ENCODE measurements around the gene PLEKHM3.

The PLEKHM3 gene

GRCh38 chr2:207810200-207810788, 215.0 kb downstream of the PLEKHM3 start:
- Histone ChIP-seq H3K4me1 (ENCODE audit: low read length) (peaks cover 44% of the 10 kb centered on the region), H3K4me2 (ENCODE audit: low read length) (peak overlapping the region; percentile 88), H3K36me3 (replicated peaks; ENCODE audit: low read depth, low read length) (no peaks in the 10 kb centered on the region), H3K4me3 (ENCODE audit: low read length) (peak overlapping the region; percentile 72), H3K9me3 (ENCODE audit: insufficient read depth, low read length) (no peaks in the 10 kb centered on the region), H3K79me2 (ENCODE audit: low read length) (no peaks in the 10 kb centered on the region), H2AFZ (ENCODE audit: low read depth, low read length) (peak overlapping the region; percentile 97), H3K27ac (ENCODE audit: low read length) (no peak overlapping the region), H3K27me3 (ENCODE audit: low read depth, low read length) (no peaks in the 10 kb centered on the region), H4K20me1 (ENCODE audit: insufficient read depth, low read length) (no peaks in the 10 kb centered on the region), H3K9ac (ENCODE audit: low read length) (peak overlapping the region; percentile 59; the same call in 1 of the 2 replicates)
- no peak for TF ChIP-seq CTCF (IDR thresholded peaks at IDR 0.05; ENCODE audit: low read depth, low read length)
- TF ChIP-seq EZH2phosphoT487 (IDR thresholded peaks at IDR 0.05; ENCODE audit: low read depth): no peak

- H3K27me3 ChIP-seq (ENCODE audit: low read depth, low read length): no peaks in the 10 kb centered on the region
- H3K4me2 ChIP-seq (ENCODE audit: low read length): no peak overlapping the region
- H3K4me1 ChIP-seq (ENCODE audit: low read length): peaks cover 36% of the 10 kb centered on the region
- H3K27ac ChIP-seq (ENCODE audit: low read length): no peak overlapping the region
- TF ChIP-seq CTCF (IDR thresholded peaks at IDR 0.05; ENCODE audit: low read depth, low read length) (no peak), EZH2phosphoT487 (IDR thresholded peaks at IDR 0.05; ENCODE audit: low read depth) (no peak)
- no peaks in the 10 kb centered on the region for H4K20me1 ChIP-seq (ENCODE audit: insufficient read depth, low read length)
- H3K9me3 ChIP-seq (ENCODE audit: insufficient read depth, low read length): no peaks in the 10 kb centered on the region
- no peaks in the 10 kb centered on the region for H3K79me2 ChIP-seq (ENCODE audit: low read length)
- H3K36me3 ChIP-seq (replicated peaks; ENCODE audit: low read depth, low read length): no peaks in the 10 kb centered on the region
- no peak overlapping the region for H3K4me3 ChIP-seq (ENCODE audit: low read length)
- no peak overlapping the region for H3K9ac ChIP-seq (ENCODE audit: low read length)
- H2AFZ ChIP-seq (ENCODE audit: low read depth, low read length): no peak overlapping the region
Measured at GRCh38 chr2:207808119-207808518, 217.2 kb downstream of the PLEKHM3 start.

GRCh38 chr2:207807516-207807915, 217.8 kb downstream of the PLEKHM3 start:
- peaks cover 32% of the 10 kb centered on the region for H3K4me1 ChIP-seq (ENCODE audit: low read length)
- TF ChIP-seq EZH2phosphoT487 (IDR thresholded peaks at IDR 0.05; ENCODE audit: low read depth): no peak
- TF ChIP-seq CTCF (IDR thresholded peaks at IDR 0.05; ENCODE audit: low read depth, low read length): no peak
- no peak overlapping the region for H3K9ac ChIP-seq (ENCODE audit: low read length)
- no peaks in the 10 kb centered on the region for H4K20me1 ChIP-seq (ENCODE audit: insufficient read depth, low read length)
- H3K9me3 ChIP-seq (ENCODE audit: insufficient read depth, low read length): no peaks in the 10 kb centered on the region
- H3K79me2 ChIP-seq (ENCODE audit: low read length): no peaks in the 10 kb centered on the region
- H3K36me3 ChIP-seq (replicated peaks; ENCODE audit: low read depth, low read length): no peaks in the 10 kb centered on the region
- no peaks in the 10 kb centered on the region for H3K27me3 ChIP-seq (ENCODE audit: low read depth, low read length)
- peak overlapping the region; percentile 27 for H3K4me2 ChIP-seq (ENCODE audit: low read length)
- H2AFZ ChIP-seq (ENCODE audit: low read depth, low read length): no peak overlapping the region
- no peak overlapping the region for H3K4me3 ChIP-seq (ENCODE audit: low read length)
- H3K27ac ChIP-seq (ENCODE audit: low read length): no peak overlapping the region

DNA sequence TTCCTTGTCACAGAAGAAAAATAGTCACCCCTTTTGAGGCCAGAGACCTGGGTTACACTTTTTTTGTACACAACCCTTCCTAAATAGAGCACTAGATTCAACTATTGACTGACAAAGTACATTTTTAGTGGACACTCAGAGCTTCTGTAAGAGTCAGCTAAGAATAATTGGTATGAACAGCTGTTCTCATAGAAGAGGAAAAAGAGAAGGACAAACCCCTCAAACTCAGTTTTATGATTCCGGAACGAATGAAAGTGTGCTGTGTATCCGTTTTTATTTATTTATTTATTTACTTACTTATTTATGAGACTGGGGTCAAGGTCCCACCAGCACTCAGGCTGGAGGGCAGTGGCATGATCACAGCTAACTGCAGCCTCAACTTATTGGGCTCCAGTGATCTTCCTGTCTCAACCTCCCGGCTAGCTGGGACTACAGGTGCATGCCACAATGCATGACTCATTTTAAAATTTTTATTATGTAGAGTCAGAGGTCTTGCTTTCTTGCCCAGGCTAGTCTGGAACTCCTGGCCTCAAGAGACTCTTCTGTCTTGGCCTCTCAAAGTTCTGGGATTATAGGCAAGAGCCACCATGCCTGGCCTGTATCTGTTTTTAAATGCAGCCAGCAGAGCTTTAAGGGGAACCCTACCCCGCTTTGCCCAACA, 219.6 kb downstream of the PLEKHM3 start:
- Histone ChIP-seq H3K4me1 (ENCODE audit: low read length) (peaks cover 29% of the 10 kb centered on the region), H3K27ac (ENCODE audit: low read length) (no peak overlapping the region), H3K4me3 (ENCODE audit: low read length) (no peak overlapping the region), H3K4me2 (ENCODE audit: low read length) (no peak overlapping the region), H3K79me2 (ENCODE audit: low read length) (no peaks in the 10 kb centered on the region), H3K36me3 (replicated peaks; ENCODE audit: low read depth, low read length) (no peaks in the 10 kb centered on the region), H2AFZ (ENCODE audit: low read depth, low read length) (no peak overlapping the region), H3K9ac (ENCODE audit: low read length) (no peak overlapping the region), H3K9me3 (ENCODE audit: insufficient read depth, low read length) (no peaks in the 10 kb centered on the region), H4K20me1 (ENCODE audit: insufficient read depth, low read length) (no peaks in the 10 kb centered on the region), H3K27me3 (ENCODE audit: low read depth, low read length) (no peaks in the 10 kb centered on the region)
- TF ChIP-seq CTCF (IDR thresholded peaks at IDR 0.05; ENCODE audit: low read depth, low read length) (no peak), EZH2phosphoT487 (IDR thresholded peaks at IDR 0.05; ENCODE audit: low read depth) (no peak)

All from OCI-LY3 (cell line).